Psoas muscle (tissue), 8 donors: ENCODE measurements around the gene GMFB. TPM values are rescaled to one million over a fixed set of nuclear protein-coding genes. Genes with fewer than 3 reads are reported as not detected.

Experiments
- ATAC-seq, 4 donors: fragments of 200-7000 bp; cut with Tn5 transposase; one replicate each; pipeline ENCODE4 v1.9.1; 2020; ENCODE audit warnings: moderate library complexity in 3 of 4, mild to moderate bottlenecking in 2 of 4
- DNase-seq, 2 donors: peaks; one replicate each; pipeline ENCODE4 v3.0.0-alpha.2; 2020
- H3K27ac ChIP-seq: fragments of 200-600 bp; one replicate; pipeline ENCODE4 v1.8.0; 2022
- H3K27me3 ChIP-seq, 3 donors: fragments of 200-600 bp in 1 of 3; one replicate each; pipeline versions ENCODE4 v1.6.1 to v1.8.0; 2013 to 2022; ENCODE audit warnings: low read length in 2 of 3, mild to moderate bottlenecking in 2 of 3, moderate library complexity in 1 of 3; ENCODE audit not compliant: insufficient read depth in 3 of 3
- H3K36me3 ChIP-seq, 2 donors: fragments of 200-600 bp in 1 of 2; one replicate each; pipeline versions ENCODE4 v1.6.1 to v1.8.0; 2013 to 2022; ENCODE audit warnings: low read depth in 1 of 2, mild to moderate bottlenecking in 1 of 2, moderate library complexity in 1 of 2; ENCODE audit not compliant: insufficient read depth in 1 of 2
- H3K4me1 ChIP-seq: fragments of 200-600 bp; one replicate; pipeline ENCODE4 v1.8.0; 2022
- H3K4me3 ChIP-seq: fragments of 200-600 bp; one replicate; pipeline ENCODE4 v1.8.0; 2022; ENCODE audit warnings: mild to moderate bottlenecking
- H3K9me3 ChIP-seq: fragments of 200-600 bp; one replicate; pipeline ENCODE4 v1.8.0; 2022
- CTCF ChIP-seq: fragments of 200-600 bp; IDR thresholded peaks from one replicate; pipeline ENCODE4 v1.8.0; 2022; ENCODE audit warnings: antibody characterized with exemption
- WGBS, 3 donors: extraction: QIAGEN DNeasy Blood & Tissue Kit; methylation state at CpG; one replicate each; pipeline versions ENCODE4 v1.1.6 to v1.1.7; 2013; 5-methylcytosine and 5-hydroxymethylcytosine counted together
- intact Hi-C, 2 donors: fragments of 100-400 bp; cut with DNase I; formaldehyde crosslinking; loops; one replicate each; pipeline versions ENCODE4 v1.11.0 to v1.14.2; 2022
- polyA plus RNA-seq, 3 donors: library from polyadenylated mRNA; stranded (reverse); fragments of 200-250 nt; gene quantifications; one replicate each; pipeline ENCODE4 v1.2.3, GENCODE V29; 2013
- total RNA-seq, 4 donors: library from RNA; stranded (reverse); fragmentation: NEBNext Ultra II Directional in 2 of 4; extraction: Animal tissue kit (Norgen Biotek cat#: 25700) in 2 of 4; gene quantifications; one replicate each; pipeline versions ENCODE4 v1.2.1 to v1.2.4, GENCODE V29; 2021 to 2023
- donor health status: healthy with polysubstance abuse.
- donor health status: DM: no; HTN: no; CAD: no; lungs with moderate emphysema.
- donor health status: Bipolar disorder and iron deficiency.
- donor health status: healthy.
- donor health status: DM: yes; HTN: yes; CAD: no.
- donor health status: DM: no; HTN: no; CAD: no.
- donor health status: DM: no; HTN: no; CAD: no.
- donor health status: DM: yes; HTN: yes; CAD: no.

GMFB gene
- total and polyA plus RNA-seq, 7 donors = 5.0 to 22.9 (median 14.5) TPM

DNA sequence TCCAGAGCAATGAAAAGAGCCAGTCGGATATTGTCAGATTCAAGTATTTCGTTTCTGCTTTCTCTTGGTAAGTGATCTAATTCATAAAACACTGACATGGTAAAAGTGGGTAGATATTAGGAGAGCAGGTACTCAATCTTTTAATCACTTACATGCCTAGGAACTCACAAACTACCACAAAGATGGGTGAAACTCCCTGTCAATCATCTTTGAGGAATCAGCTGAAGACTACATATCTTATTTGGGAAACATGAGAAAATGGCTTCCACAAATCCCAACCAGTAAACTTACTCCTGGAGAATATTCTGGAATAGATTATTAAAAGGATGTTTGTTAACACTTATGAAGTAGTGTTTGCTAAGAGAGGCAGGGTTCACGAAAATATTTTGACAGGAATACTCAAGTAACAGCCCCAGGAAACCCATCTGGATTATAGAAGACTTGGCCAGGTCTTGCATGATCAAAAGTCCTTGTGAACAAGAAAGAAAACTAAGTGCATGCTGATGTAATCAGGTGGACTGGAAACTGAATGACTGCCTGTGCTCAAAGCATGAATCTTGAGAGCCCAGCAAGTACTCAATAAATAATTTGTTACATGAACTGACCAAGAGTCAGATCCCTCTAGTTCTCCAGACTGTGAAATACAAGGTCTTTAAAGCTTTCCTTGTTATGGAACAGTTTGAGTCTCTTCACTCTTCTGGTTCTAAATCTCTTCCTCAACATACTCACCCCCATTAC, 63.1 kb downstream of the GMFB start:
- no peak for TF ChIP-seq CTCF
- Histone ChIP-seq H3K27ac (no peak overlapping the region), H3K9me3 (no peaks in the 10 kb centered on the region), H3K27me3 (no peaks in the 10 kb centered on the region), H3K36me3 (peaks cover 3 to 60% of the 10 kb centered on the region in 2 donors), H3K4me1 (no peaks in the 10 kb centered on the region), H3K4me3 (no peak overlapping the region)
- no peak for ATAC-seq
- 83 to 93% (median 91%) methylated on average over 3 of the region's 3 CpGs for WGBS, 3 donors
- no peak for DNase-seq
- intact Hi-C loops = no loop called here

DNA sequence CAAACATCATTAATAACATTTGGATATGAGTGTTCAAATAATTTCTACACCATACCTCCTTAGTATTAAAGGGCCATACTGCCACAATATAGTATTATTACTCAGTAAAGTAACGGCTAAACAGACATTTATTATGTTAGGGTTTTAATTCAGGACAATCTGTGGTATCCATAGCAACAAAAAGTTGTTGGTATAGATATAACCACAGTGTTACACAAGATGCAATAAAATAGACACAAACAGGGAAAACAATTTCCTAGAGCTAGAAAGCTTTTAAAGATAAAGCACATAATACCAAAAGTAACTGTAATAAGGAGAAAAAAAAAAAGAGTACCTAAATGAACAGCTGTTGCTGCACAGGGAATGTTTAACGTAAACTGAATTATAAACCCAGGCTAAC, 63.7 kb downstream of the GMFB start:
- peaks cover 3 to 54% of the 10 kb centered on the region in 2 donors for H3K36me3 ChIP-seq
- WGBS, 3 donors = 61 to 92% (median 87%) methylated on average over 2 of the region's 2 CpGs

More for the DNA sequence above, 63.7 kb downstream of the GMFB start:
- ATAC-seq (no peak), DNase-seq (no peak)
- Histone ChIP-seq H3K27ac (no peak overlapping the region), H3K27me3 (no peaks in the 10 kb centered on the region), H3K9me3 (no peaks in the 10 kb centered on the region), H3K4me3 (no peak overlapping the region), H3K4me1 (no peaks in the 10 kb centered on the region)
- TF ChIP-seq CTCF = no peak
- intact Hi-C loops = no loop called here

Other genes with a start within 250 kb of the GMFB start
- 1 to 10 TPM; 1.4 to 5.2 (median 3.2) TPM for gene CDKN3, start 92.0 kb downstream of the GMFB start, total RNA-seq
- gene CDKN3, start 92.0 kb downstream of the GMFB start, polyA plus RNA-seq = 1 to 10 TPM; 1.4 to 6.0 (median 1.9) TPM
- 10 to 100 TPM; 57.8 to 79.0 (median 63.0) TPM for gene CNIH1, start 47.6 kb downstream of the GMFB start, total RNA-seq
- 100 to 1,000 TPM in 2 of 3 donors, 10 to 100 TPM in 1; 85.8 to 172 (median 149) TPM for gene CNIH1, start 47.6 kb downstream of the GMFB start, polyA plus RNA-seq
- 10 to 100 TPM; 14.1 to 25.8 (median 22.7) TPM for gene CGRRF1, start 20.9 kb upstream of the GMFB start, total RNA-seq
- 10 to 100 TPM; 21.0 to 41.9 (median 21.6) TPM for gene CGRRF1, start 20.9 kb upstream of the GMFB start, polyA plus RNA-seq
- gene SAMD4A, start 78.1 kb upstream of the GMFB start, total RNA-seq = 100 to 1,000 TPM in 1 of 4 donors, 10 to 100 TPM in 3; 66.7 to 139 (median 76.3) TPM
- gene SAMD4A, start 78.1 kb upstream of the GMFB start, polyA plus RNA-seq = 10 to 100 TPM in 2 of 3 donors, 1 to 10 TPM in 1; 9.6 to 67.9 (median 22.1) TPM